CD1c-positive myeloid dendritic cell (primary cell): Measurements from ENCODE around the gene BMP8A.
"Not testable (repeated sequence)": the region's sequence is repeated elsewhere in the genome, so short reads cannot be mapped to it uniquely, and the experiment has no call there.

Source experiments
- DNase-seq: peaks from one replicate; pipeline ENCODE4 v3.0.0-alpha.2; 2016; ENCODE audit errors: extremely low spot score

Gene BMP8A, protein sequence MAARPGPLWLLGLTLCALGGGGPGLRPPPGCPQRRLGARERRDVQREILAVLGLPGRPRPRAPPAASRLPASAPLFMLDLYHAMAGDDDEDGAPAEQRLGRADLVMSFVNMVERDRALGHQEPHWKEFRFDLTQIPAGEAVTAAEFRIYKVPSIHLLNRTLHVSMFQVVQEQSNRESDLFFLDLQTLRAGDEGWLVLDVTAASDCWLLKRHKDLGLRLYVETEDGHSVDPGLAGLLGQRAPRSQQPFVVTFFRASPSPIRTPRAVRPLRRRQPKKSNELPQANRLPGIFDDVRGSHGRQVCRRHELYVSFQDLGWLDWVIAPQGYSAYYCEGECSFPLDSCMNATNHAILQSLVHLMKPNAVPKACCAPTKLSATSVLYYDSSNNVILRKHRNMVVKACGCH

DNA sequence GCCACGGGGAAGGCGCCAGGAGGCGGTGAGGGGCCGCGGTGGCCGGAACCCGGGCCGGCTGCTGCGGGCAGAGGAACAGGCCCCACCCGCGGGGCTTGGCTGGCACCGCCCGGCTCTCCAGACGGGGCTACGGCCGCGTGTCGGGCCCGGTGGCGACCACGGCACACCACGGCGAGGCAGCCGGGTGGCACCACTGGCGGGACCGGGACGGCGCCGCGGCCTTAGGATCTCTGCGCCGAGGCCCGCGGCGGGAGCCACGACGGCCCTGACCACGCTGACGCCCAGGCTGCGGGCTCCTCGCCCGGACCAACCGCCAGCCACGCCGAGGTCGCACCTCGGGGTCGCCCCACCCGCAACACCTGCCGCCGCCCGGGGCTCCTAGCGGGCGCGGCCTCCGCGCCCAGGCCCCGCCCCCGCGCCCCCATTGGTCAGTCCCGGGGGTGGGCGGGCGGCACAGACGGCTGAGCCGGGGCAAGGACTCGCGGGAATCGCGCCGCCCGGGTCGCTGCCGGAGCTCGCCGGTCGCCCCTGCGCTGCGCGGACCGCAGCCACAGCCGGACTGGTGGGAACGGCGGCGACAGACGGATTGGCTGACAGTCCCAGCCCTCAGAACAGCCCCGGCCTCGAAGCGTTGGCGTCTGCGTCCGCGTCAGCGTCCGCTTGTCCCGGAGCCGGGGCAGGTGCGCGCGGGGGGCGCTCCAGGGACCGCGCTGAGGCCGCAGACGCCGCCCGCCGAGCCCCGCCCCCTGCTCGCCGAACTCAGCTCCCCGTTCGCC lies at the start of gene BMP8A:
Gene BMP8A (plus strand): TSS at position 491 of the 776 bp plus-strand sequence. CDS start 356 bp downstream, outside the sequence.
- peak; percentile 70 for DNase-seq

DNA sequence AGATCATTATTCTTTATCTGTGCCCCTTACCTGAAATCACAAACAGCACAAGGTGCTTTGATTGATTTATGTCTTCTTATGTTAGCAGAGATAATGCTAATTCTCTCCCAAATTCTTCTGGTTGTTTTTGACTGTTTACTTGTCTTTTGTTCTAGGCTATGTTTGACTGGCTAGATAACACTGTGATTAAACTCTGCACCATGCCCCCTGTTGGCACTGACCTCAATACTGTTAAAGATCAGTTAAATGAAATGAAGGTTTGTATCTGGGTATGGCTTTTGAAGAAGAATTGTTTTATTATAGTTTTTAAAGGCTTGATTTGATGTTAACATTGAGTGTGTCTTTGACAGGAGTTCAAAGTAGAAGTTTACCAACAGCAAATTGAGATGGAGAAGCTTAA lies 49.6 kb upstream of the BMP8A start:
- no peak for DNase-seq

DNA sequence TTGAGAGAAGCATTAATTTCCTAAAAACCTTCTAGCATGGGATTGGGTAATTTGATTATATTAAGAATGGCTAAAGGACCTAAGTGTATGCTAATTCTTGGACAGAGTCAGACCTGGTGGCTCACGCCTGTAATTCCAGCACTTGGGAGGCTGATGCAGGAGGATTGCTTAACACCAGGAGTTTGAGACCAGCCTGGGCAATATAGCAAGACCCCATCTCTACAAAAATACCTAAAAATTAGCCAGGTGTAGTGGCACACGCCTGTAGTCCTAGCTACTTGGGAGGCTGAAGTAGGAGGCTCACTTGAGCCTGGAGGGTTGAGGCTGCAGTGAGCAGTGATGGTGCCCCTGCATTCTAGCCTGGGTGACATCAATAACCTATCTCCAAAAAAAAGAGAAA lies 45.9 kb upstream of the BMP8A start:
- DNase-seq, result no peak

DNA sequence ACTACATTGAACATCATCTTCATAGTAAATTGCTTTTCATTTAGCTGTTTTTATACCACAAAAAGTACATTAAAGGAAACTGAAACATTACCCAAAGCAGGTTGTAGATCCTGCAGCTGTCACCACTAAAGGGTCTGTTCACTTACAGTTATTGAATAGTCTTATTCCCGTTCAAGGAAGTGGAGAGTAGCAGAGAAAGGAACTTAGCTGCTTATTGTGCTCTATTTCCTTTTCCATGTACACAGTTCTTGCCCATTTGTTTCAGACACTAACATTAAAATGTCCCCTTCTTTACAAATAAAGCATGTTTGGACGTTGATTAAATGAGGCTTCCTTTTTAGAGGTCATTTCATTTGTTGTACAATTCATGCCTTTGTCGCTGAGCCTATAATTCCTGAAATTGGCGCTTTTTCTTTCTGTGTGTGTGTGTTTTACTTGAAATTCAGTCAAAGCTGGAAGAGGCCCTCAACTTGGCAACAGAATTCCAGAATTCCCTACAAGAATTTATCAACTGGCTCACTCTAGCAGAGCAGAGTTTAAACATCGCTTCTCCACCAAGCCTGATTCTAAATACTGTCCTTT lies 44.4 kb upstream of the BMP8A start:
- no peak for DNase-seq

DNA sequence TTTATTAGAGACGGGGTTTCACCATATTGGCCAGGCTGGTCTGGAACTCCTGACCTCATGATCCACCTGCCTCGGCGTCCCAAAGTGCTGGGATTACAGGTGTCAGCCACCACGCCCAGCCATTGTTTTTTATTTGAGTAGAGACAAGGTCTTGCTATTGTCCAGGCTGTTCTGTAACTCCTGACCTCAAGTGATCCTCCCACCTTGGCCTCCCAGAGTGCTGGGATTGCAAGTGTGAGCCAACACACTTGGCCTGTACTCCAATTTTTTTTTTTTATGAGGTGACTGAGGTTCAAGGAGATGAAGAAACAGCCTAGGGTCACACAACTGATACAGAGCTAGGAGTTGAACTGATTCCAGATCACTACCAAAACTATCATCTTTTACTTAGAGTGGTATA lies 41.4 kb upstream of the BMP8A start:
- not testable (repeated sequence) for DNase-seq

DNA sequence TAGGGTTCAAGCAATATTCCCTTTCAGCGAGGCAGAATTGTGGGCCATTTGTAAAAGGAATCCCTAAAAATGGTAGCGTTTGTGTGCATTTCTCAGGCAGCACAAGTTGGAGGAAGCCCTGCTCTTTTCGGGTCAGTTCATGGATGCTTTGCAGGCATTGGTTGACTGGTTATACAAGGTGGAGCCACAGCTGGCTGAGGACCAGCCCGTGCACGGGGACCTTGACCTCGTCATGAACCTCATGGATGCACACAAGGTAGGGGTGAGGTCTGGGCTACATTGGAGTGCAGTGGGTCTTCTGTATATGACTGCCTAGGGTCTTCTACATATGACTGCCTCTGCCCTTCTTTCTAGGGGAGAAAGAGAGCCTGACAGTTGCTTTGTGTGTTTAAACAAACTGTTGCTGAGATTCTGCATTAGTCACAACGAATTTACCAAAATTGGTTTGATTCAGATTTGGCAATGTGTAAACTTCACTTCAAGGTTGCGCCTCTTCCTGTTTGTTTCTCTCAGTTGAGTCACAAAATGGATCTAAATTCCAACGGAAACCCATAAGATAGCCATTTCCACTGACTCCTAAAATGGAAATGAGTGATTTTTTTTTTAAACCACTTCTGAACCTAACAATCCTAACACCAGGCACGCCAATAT lies 40.4 kb upstream of the BMP8A start:
- DNase-seq, result no peak

DNA sequence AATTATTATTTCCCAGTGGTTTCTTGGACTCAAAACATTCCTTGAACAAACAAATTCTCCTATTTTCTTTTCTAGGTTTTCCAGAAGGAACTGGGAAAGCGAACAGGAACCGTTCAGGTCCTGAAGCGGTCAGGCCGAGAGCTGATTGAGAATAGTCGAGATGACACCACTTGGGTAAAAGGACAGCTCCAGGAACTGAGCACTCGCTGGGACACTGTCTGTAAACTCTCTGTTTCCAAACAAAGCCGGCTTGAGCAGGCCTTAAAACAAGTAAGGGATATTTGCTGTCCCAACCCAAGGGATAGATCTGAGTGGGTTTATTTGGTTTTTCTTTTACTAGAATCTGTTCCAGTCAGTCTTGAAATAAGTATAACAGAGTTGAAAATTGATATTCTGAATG lies 39.4 kb upstream of the BMP8A start:
- no peak for DNase-seq

DNA sequence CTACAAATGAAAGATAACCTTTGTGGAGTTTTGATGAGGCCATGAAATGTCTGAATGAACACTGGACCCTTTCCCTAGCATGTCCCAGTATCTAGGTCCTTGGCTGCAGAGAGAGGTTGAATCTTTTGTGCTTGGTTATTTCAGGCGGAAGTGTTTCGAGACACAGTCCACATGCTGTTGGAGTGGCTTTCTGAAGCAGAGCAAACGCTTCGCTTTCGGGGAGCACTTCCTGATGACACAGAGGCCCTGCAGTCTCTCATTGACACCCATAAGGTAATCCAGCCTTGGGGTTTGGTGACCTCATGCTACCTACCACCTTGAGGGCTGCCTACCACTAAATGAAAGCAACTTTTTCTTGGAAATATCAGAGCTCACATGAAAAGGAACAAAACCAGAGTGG lies 38.9 kb upstream of the BMP8A start:
- DNase-seq, result no peak

DNA sequence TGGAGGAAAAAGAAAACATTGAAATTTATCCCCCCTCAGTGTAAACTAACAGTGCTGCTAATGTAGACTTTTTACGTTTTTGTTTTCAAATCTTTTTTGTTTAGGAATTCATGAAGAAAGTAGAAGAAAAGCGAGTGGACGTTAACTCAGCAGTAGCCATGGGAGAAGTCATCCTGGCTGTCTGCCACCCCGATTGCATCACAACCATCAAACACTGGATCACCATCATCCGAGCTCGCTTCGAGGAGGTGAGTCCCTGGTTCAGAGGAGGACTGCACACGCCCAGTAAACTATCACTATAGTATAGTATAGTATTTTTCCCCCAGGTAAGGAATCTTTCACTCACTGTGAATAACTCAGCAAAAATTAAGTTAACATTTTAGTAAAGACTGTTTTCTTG lies 37.8 kb upstream of the BMP8A start:
- DNase-seq, result no peak

DNA sequence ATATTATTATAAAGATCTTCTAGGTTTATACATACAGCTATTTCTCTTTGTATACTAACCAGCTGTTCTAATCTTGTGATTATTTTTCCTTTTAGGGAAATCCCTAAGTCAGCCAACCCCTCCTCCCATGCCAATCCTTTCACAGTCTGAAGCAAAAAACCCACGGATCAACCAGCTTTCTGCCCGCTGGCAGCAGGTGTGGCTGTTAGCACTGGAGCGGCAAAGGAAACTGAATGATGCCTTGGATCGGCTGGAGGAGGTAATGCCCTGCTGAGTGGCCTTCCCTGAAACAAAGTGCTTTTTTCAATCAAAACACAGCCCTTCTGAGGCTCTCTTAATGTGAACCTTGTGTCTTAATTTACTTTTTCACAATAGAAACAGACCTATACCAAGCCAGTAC lies 32.4 kb upstream of the BMP8A start:
- no peak for DNase-seq

DNA sequence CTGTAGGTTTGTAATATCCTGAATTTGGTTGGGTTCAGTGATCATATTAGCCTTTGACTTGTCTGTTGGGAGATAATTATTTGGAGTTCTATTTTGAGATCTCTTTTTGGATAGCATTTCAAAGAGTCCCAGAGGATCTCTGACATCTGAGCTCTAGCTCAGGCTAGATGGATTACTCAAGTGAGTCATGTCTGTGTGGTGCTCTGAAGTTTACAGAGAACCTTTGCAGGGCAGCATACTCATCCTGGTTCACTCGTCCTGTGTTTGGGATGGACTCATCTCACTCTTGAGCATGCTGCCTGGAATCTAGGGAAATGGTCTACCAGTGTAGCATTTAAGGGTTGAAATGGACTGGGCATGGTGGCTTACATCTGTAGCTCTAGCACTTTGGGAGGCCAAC lies 29.4 kb upstream of the BMP8A start:
- no peak for DNase-seq

DNA sequence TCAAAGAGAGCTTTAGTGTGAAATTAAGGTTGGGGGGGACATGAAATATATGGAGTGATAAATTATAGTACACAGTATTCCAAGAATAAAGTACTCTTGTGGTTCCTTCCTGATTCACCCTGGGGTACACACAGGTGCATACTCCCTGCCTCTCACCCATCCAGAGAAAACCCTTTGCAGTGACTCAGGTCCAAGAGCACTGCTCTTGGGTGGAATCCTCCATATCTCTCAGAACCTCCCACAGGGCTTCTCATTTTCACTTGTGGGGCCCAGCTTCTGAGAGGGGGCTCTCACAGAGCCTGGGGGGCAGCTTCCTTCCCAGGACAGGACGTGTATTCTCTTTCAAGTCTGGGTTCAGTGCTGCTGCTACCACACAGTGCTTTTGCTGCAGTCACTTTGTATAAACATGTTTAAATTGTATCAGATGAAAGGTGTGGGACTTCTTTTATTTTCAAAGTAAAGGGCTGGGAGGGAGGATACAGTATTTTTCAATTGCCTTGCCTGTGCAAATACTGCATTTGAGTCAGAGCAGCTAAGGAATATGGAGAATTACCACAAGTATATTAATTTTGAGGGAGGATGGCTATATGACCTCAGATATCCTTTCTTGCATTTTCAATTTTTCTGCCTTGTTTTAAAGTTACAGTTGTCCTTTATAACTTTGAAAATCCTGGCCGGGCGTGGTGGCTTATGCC lies 24.9 kb upstream of the BMP8A start:
- DNase-seq, result no peak

DNA sequence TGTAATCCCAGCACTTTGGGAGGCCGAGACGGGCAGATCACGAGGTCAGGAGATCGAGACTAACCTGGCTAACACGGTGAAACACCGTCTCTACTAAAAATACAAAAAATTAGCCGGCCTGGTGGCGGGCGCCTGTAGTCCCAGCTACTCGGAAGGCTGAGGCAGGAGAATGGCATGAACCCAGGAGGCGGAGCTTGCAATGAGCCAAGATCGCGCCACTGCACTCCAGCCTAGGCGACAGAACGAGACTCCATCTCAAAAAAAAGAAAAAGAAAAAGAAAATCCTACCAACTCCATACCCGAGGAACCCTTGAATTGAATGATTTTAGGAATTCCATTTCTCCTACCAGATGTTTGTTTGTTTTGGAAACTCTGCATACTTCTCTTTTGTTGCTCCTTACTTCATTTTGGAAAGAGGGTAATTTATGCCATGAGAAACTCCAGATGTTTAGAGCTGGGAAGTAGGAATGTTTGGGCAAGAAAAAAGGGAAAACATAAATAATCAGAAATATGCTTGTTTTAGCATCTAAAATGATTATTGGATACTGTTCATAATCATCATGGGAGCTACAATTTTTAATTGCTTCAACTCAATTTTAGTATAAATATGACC lies 24.2 kb upstream of the BMP8A start:
- not testable (repeated sequence) for DNase-seq

DNA sequence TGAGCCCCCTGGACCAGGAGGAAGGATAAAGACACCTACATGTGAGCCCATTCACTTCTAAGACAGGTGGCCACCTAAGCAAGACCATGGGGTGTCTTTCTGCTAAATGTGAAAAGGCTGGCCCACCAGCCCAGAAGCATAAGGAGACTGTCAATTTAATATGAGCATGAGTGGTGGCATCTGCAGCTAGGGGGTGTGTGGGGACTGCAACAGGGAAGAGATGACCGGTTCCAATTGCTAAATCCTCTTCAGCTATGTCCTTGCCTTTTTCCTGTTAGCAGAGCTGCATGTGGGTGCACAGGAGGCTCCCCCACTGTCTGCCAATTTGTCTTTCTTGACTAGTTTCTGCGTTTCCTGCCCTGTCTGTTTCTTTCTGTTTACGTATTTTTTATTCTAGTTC lies 22.3 kb upstream of the BMP8A start:
- DNase-seq, result no peak

DNA sequence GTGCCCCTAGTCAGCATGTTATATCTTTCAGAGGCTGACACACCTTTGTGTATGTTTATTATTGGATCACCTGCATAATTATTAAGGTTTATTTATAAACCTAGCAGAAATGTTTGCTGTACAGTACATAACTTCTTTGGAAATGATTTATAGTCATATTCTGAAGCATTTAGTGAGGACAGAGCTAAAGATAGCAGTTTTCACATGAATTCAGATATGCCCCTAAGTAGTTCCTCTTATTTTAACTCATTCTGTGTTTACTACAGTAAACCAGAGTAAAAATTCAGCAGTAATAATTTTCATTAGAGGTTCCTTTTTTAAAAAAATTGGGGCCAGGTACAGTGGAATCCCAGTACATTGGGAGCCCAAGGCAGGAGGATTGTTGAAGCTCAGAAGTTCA lies 21.4 kb upstream of the BMP8A start:
- DNase-seq, result no peak

DNA sequence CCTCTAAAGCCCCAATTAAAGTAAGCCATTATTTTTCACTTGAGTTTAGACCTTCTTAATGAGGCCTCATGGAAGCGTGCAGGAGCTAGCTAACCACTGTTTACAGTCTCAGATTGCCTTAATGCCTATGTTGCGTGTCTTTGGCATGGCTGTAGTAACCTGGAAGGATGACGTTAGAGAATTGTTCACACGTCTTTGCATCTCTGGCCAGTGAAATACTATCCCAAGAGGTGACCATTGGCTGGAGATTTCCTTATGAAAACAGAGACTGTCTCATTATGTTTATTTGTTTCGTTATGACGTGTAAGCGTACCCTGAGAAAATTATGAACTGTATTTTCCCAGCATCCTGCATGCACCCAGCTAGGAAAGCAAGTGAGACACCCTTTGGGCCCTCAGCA lies 18.6 kb upstream of the BMP8A start:
- no peak for DNase-seq

DNA sequence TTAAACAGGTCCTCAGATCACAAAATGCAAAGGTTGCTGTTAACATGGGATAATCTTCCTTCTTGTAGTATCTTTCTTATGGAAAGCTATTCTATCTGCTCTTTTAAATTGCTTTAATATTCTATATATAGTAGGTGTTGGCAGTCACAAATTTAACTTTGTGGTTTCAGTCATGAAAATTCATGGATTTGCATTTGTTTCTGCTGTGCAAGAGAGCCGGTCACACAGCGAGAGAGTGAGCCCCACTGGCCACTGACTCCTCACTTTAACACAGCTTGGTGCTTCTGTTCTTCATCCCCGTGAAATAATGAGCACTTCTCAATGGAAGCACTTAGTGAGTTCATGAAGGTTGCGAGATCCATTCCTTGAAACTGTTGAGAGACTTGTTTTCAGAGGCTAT lies 18.1 kb upstream of the BMP8A start:
- no peak for DNase-seq

DNA sequence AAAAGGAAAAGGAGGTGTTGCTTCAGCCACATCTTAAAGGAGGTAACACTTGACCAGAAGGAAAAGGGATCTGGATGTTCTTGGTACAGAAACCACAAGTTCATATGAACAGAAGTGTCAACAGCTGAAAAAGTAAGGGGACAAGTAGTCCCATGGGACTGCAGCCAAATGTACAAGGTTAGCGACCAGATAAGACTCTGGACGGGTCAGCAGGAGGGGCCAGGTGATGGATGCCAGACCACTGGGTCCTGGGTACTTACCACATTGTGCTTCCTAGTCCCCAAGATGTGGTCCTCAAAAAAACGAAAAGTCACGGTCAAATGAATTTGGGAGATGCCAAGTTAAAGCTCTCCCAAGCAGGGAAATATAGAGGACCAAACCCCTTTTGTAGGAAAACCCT lies 16.6 kb upstream of the BMP8A start:
- no peak for DNase-seq

DNA sequence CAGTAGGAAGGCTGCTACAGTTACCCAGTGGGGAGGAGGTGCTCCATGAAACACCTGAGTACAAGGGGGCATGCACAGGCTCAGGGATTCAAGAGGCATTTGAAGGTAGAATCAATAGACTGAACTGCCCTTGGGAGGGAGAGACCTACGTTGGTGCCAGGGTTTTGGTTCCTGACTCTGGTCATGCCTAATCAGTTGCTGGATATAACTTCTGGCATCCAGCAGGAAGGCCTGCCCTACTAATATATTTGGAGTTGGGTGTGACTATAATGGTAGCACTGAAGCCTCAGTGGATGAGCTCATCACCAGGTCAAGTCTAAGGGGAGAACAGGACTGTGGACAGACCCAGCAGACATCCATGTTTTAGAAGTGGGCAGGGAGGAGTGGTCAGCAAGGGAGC lies 15.9 kb upstream of the BMP8A start:
- not testable (repeated sequence) for DNase-seq

DNA sequence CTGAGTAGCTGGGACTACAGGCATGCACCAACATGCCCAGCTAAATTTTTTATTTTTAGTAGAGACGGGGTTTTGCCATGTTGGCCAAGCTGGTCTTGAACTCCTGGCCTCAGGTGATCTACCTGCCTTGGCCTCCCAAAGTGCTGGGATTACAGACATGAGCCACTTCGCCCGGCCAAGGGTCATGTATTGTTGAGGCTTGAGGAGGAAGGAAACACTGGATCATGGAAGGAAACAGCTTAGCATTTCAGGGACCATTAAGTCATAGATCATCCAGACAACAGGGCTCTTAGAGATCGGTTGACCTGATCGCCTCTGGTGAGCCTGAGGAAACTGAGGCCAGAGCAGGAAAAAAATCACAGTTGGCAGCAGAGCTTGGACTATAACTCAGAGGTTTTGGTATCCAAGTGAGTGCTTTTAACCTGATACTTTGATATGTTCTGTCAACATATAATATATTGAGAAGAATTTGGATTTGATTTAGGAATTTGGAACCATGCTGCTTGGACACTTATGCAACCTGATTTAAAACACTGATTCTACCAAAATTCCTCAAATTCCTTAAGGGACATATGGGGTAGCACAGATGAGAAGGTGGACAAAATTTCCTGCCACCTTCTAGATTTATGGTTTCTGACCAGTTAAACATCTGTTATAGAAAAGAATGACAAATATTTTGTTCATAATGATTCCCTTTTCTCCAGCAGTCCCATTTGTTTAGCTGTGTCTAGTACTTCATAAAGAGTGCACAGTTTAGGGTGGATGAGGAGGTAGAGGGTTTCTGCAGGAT lies 13.1 kb upstream of the BMP8A start:
- no peak for DNase-seq

DNA sequence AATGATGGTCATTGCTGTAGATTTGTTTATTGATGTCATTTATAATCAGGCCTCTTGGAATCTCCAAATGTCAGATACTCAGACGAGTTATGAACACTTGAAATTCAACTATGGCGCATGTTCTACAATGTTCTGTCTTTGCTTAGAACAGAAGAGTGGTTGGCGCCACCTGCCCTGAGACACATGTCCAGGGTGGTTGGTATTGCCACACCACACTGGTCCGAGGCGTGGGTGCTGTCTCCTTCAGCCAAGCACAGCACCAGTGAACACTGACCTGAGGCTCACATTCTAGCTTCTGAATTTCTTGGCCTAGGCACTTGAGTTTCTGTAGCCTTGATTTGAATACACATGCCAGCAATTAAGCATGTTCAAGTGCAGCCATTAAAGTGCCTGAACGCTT lies 10.1 kb upstream of the BMP8A start:
- DNase-seq, result no peak
